Esophagus squamous epithelium (tissue), 5 donors: ENCODE data around the gene ADGRG2. TPM values are rescaled to one million over a fixed set of nuclear protein-coding genes. Genes with fewer than 3 reads are reported as not detected.

Source experiments
- DNase-seq: peaks from one replicate; lab custom pipeline; 2025; lab: John Stamatoyannopoulos, UW
- H3K27ac ChIP-seq, 4 donors: fragments of 200-600 bp; sonication (generic); one replicate each; pipeline ENCODE4 v1.5.1; 2016 to 2019; ENCODE audit warnings: mild to moderate bottlenecking in 1 of 4
- H3K27me3 ChIP-seq, 4 donors: fragments of 200-600 bp; sonication (generic); 1 replicate in 3 of 4; 2 replicates in 1 of 4; pipeline versions ENCODE4 v1.5.1 to v1.6.0; 2017 to 2021; ENCODE audit warnings: antibody characterized with exemption in 1 of 4
- H3K36me3 ChIP-seq, 3 donors: fragments of 200-600 bp; sonication (generic); one replicate each; pipeline ENCODE4 v1.5.1; 2016 to 2019
- H3K4me1 ChIP-seq, 3 donors: fragments of 200-600 bp; sonication (generic); one replicate each; pipeline ENCODE4 v1.5.1; 2017 to 2019
- H3K4me3 ChIP-seq, 4 donors: fragments of 200-600 bp; sonication (generic); 1 replicate in 3 of 4; 2 replicates in 1 of 4; pipeline ENCODE4 v1.5.1; 2016 to 2019; ENCODE audit warnings: mild to moderate bottlenecking in 2 of 4, moderate library complexity in 1 of 4
- H3K9me3 ChIP-seq, 3 donors: fragments of 200-600 bp; sonication (generic); one replicate each; pipeline ENCODE4 v1.5.1; 2016 to 2019
- POLR2A ChIP-seq, 4 donors: fragments of 450-650 bp; IDR thresholded peaks; one replicate each; pipeline ENCODE4 v1.6.1; 2017; ENCODE audit warnings: antibody characterized with exemption in 4 of 4, mild to moderate bottlenecking in 4 of 4, moderate library complexity in 3 of 4
- WGBS, 2 donors: methylation state at CpG; one replicate each; pipeline ENCODE4 v1.1.5; 2018; 5-methylcytosine and 5-hydroxymethylcytosine counted together
- intact Hi-C: fragments of 100-400 bp; cut with DNase I; formaldehyde crosslinking; loops from one replicate; pipeline ENCODE4 v1.15.0; 2022
- total RNA-seq, 4 donors: library from RNA; depleted of rRNA; stranded (reverse); fragments of >200 nt; gene quantifications; one replicate each; pipeline ENCODE4 v1.1.0, GENCODE V29; 2016
- TF ChIP-seq, protein P1 (sequence below), 6 experiments: fragments of 450-650 bp in 4 of 6; fragments of 200-600 bp in 2 of 6; sonication (generic) in 2 of 6; IDR thresholded peaks; one replicate each; pipeline ENCODE4 v1.5.1; 2016 to 2019; ENCODE audit warnings: antibody characterized with exemption in 6 of 6, mild to moderate bottlenecking in 4 of 6, moderate library complexity in 4 of 6
- donor health status: DM: yes; HTN: yes; CAD: no.

The ADGRG2 gene
- total RNA-seq, 4 donors from 2014 or later, result 0.15 to 1.1 (median 0.56) TPM

DNA sequence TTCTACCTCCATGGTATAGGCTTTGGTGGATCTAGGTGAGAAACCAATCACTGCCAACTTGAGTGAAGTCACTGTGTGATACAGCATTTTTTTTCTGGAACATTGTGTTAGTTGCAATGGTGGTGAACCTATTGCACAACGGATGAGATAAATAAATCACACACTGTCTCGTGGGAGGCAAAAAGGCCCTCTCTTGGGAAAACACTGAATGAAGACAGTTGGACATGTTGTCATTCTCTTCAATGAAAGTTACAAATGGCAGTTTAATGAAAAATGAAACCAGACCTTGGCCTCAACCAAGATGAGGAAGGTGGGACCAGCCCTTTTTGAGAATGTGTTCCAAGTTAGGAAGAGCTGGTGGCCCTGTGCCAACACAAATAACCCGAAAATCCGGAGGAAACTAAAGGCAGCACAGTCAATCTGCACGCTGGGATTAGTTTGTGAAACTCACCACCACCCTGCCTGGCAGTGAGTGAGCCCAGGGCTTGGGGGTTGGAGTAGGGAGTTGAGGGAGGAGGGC lies 5.4 kb upstream of the ADGRG2 start:
- Histone ChIP-seq H3K4me3 (no peak overlapping the region), H3K9me3 (no peaks in the 10 kb centered on the region), H3K36me3 (no peaks in the 10 kb centered on the region), H3K4me1 (peaks cover 0 to 4% (median 0%) of the 10 kb centered on the region in 3 donors), H3K27me3 (peaks cover 0 to 15% (median 0%) of the 10 kb centered on the region in 4 donors), H3K27ac (no peak overlapping the region)
- DNase-seq, result no peak
- intact Hi-C loops, result no loop called here
- TF ChIP-seq, protein P1, sequence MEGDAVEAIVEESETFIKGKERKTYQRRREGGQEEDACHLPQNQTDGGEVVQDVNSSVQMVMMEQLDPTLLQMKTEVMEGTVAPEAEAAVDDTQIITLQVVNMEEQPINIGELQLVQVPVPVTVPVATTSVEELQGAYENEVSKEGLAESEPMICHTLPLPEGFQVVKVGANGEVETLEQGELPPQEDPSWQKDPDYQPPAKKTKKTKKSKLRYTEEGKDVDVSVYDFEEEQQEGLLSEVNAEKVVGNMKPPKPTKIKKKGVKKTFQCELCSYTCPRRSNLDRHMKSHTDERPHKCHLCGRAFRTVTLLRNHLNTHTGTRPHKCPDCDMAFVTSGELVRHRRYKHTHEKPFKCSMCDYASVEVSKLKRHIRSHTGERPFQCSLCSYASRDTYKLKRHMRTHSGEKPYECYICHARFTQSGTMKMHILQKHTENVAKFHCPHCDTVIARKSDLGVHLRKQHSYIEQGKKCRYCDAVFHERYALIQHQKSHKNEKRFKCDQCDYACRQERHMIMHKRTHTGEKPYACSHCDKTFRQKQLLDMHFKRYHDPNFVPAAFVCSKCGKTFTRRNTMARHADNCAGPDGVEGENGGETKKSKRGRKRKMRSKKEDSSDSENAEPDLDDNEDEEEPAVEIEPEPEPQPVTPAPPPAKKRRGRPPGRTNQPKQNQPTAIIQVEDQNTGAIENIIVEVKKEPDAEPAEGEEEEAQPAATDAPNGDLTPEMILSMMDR (IDR thresholded peaks at IDR 0.05), result no peak
- no peak for TF ChIP-seq POLR2A (IDR thresholded peaks at IDR 0.05)
- WGBS, 2 donors, result 20 to 33% methylated on average over 2 to 5 of the region's 5 CpGs

DNA sequence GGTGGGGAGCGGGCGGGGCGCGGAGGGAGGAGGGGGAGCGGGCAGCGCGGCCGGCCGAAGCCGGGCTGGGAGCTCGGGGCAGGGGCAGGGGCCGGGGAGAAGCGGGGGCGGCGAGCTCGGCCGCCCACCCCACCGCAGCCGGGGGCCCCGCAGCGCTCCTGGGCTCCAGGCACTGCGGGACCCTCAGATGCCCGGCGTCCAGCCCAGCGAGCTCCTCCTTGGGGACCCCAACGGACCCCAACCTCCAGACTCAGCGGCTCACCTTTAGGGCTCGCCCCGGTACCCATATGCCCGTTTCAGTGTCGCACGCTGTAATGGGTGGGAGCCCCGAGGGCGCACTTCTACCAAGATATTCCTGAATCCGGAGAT lies 357 bp upstream of the ADGRG2 start:
- H3K27ac ChIP-seq, result no peak overlapping the region
- H3K9me3 ChIP-seq, result no peaks in the 10 kb centered on the region
- no CpG with 5 or more reads among the region's 35 CpGs for WGBS, 2 donors
- no peak for DNase-seq
- H3K4me3 ChIP-seq, result peak overlapping the region in 3 of 4 donors; percentile 29 to 66 (median 48)
- TF ChIP-seq POLR2A (IDR thresholded peaks at IDR 0.05), result no peak
- H3K36me3 ChIP-seq, result no peaks in the 10 kb centered on the region
- H3K4me1 ChIP-seq, result peaks cover 0 to 11% (median 0%) of the 10 kb centered on the region in 3 donors
- intact Hi-C loops, result no loop called here
- H3K27me3 ChIP-seq, result peaks cover 0 to 55% (median 3%) of the 10 kb centered on the region in 4 donors

DNA sequence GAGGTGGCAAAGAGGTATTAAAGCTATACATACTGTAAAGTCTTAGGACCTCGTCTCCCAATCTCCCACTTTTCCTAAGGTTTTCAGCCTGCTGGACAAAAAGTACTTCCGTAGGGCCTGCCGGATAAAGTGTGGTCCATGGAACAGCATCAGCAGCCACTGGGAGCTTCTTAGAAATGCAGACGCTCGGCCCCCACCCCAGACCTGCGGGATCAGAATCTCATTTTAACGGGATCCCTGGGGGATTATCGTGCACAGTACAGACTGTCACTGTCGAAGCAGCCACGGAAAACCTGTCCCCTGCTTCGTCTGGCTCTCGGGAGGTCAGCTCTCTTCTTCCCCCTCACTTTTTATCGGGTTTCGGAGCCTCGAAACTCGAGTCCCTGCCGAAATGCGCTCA lies 802 bp downstream of the ADGRG2 start:
- no peak for DNase-seq
- Histone ChIP-seq H3K36me3 (no peaks in the 10 kb centered on the region), H3K4me3 (peak overlapping the region in 3 of 4 donors; percentile 29 to 66 (median 48)), H3K27ac (no peak overlapping the region), H3K9me3 (no peaks in the 10 kb centered on the region), H3K27me3 (peaks cover 0 to 55% (median 3%) of the 10 kb centered on the region in 4 donors), H3K4me1 (peaks cover 0 to 11% (median 0%) of the 10 kb centered on the region in 3 donors)
- 29 to 44% methylated on average over 1 to 11 of the region's 18 CpGs for WGBS, 2 donors
- TF ChIP-seq, protein P1 (IDR thresholded peaks at IDR 0.05), result no peak
- TF ChIP-seq POLR2A (IDR thresholded peaks at IDR 0.05), result no peak
- intact Hi-C loops, result no loop called here

DNA sequence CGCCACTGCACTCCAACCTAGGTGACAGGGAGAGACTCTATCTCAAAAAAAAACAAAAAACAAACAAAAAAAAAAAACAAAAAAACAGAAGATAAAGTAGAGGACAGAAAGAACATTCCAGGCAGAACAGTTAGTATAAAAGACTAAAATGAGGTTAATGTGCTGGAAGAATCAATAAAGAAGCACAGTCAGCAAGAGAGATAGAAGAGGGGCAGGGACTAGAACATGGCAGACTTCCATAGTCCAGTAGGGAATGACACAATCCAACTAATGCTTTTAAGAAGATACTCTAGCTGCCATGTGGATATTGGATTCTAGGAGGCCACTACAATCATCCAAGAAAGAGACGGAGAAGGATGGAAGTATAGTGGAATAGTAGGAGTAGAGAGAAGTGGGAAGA lies 11.6 kb downstream of the ADGRG2 start:
- intact Hi-C loops, result no loop called here
- H3K27ac ChIP-seq, result no peak overlapping the region
- H3K27me3 ChIP-seq, result no peaks in the 10 kb centered on the region
- no peak for DNase-seq
- TF ChIP-seq POLR2A (IDR thresholded peaks at IDR 0.05), result no peak
- TF ChIP-seq, protein P1 (IDR thresholded peaks at IDR 0.05), result no peak
- no peaks in the 10 kb centered on the region for H3K9me3 ChIP-seq
- no peaks in the 10 kb centered on the region for H3K4me1 ChIP-seq
- H3K4me3 ChIP-seq, result no peak overlapping the region
- WGBS, 2 donors, result 80 to 84% methylated on average over 1 to 2 of the region's 2 CpGs
- H3K36me3 ChIP-seq, result no peaks in the 10 kb centered on the region

DNA sequence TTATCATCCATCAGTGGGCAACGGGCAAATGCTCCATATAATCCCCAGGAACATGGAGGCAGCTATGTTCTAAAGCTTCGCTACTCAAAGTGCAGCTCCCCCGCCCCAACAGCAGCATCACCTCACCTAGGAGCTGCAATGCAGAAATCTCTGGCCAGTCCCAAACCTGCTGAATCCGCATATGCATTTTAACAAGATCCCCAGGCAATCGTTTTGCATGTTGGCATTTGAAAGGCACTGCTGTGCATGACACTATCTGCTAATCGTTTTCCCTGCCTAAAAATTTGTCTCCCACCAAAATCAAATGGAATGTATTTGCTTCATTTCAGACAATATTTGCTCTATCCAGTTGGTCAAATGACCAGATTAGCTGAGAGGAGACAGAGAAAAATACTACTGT lies 15.2 kb downstream of the ADGRG2 start:
- H3K27me3 ChIP-seq, result no peaks in the 10 kb centered on the region
- 11 to 25% methylated on average over 3 to 6 of the region's 6 CpGs for WGBS, 2 donors
- intact Hi-C loops, result no loop called here
- DNase-seq, result no peak
- no peak overlapping the region for H3K4me3 ChIP-seq
- H3K36me3 ChIP-seq, result no peaks in the 10 kb centered on the region
- H3K27ac ChIP-seq, result no peak overlapping the region
- no peaks in the 10 kb centered on the region for H3K9me3 ChIP-seq
- no peaks in the 10 kb centered on the region for H3K4me1 ChIP-seq
- TF ChIP-seq POLR2A (IDR thresholded peaks at IDR 0.05), result no peak
- TF ChIP-seq, protein P1 (IDR thresholded peaks at IDR 0.05), result no peak
